IPS DF 4.7 (cell line): ENCODE results near the gene SERTAD3.
"Not testable (repeated sequence)": the region's sequence is repeated elsewhere in the genome, so short reads cannot be mapped to it uniquely, and the experiment has no call there.

Experiments used
- DNase-seq: peaks from one replicate; pipeline ENCODE4 v3.0.0-alpha.2; 2013; ENCODE audit warnings: low spot score; ENCODE audit errors: extremely low read depth

SERTAD3 gene

DNA sequence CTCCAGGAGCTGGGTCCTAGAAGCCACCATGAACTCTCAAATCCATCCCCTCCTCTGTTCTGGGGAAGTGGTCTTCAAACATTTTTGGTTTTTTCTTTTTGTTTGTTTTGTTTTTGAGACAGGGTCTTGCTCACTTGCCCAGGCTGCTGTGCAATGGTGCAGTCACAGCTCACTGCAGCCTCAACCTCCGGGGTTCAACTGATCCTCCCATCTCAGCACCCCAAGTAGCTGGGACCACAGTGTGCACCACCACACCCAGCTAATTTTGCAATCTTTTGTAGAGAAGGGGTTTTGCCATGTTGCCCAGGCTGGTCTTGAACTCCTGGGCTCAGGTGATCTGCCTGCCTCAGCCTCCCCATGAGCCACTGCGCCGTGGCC is 14.5 kb upstream of the SERTAD3 start:
- DNase-seq = no peak

DNA sequence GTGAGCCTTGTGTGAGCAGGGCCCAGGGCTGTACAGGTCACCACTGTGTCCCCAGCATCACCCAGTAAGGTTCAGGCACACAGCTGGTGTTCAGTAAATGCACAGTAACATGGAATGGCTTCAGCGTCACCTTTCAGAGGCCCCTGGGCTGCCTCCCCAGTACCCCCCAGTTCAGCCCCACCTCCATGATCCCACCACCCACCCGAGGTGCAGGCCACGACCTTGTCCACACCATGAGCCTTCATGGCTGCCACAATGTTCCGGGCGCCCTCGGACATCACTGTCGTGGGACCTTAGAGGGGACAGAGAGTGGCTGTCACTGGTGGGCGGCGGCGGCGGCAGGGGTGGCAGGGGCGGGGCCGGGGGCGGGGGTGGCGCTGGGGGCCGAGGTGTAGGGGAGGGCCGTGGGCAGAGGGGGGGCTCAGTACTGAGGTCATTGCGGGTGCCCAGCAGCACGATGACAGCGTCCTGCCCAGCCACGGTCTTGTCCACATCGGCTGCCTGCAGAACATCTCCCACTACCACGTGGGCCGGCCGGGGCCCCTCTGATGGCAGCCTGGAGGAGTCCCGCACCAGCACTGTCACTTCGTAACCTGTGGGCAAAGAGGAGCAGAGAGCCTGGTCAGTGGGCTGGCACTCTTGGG is 13.9 kb upstream of the SERTAD3 start:
- no peak for DNase-seq

DNA sequence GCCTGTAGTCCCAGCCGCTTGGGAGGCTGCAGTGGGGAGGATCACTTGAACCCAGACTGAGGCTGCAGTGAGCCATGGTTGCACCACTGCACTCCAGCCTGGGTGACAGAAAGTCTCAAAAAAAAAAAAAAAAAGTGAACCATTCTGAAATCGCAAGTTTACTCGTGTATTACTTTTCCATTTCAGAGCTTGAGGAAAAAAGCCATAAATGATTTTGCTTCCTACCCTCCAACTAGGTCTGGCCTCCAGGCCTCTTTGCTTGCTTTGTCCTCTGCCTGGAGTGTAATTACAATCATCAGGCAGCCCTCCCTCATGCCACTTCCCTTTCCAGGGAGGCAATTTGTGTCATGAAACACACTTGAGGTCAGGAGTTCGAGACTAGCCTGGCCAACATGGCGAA is 12.9 kb upstream of the SERTAD3 start:
- DNase-seq = no peak

DNA sequence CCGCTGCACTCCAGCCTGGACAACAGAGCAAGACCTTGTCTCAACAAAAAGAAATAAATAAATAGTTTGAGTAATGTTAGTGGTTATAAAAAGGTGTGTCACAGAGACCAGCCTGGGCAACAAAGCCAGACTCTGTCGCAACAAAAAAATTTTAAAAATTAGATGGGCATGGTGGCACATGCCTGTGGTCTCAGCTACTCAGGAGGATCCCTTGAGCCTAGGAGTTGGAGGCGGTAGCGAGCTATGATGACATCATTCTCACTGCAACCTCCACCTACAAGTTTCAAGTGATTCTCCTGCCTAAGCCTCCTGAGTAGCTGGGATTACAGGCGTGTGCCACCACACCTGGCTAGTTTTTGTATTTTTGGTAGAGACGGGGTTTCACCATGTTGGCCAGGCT is 9.8 kb upstream of the SERTAD3 start:
- not testable (repeated sequence) for DNase-seq

DNA sequence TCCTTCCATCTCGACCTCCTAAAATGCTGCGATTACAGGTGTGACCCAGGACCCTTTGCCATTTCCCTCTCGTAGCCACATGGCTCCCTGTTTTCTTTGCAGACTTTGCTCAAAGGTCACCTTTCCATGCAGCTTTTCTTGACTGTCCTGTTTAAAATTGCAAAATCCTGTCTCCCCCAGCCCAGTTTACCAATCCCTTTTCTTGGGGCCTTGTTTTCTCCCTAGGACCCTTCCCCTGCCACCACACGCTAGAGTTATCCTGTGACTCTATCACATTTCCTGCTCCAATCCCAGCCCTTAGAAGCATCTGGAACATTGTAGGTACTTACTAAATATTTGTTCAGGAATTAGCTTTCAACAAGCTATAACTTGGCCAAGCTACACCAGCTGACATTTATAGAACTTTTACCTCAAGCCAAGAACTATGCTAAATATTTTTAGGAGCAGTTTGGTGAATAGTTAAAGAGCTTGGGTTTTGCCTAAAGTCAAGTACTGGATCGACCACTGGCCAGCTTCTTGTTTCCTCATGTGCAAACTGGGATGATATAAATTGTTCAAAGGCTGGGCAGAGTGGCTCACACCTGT is 9.1 kb upstream of the SERTAD3 start:
- DNase-seq = no peak

DNA sequence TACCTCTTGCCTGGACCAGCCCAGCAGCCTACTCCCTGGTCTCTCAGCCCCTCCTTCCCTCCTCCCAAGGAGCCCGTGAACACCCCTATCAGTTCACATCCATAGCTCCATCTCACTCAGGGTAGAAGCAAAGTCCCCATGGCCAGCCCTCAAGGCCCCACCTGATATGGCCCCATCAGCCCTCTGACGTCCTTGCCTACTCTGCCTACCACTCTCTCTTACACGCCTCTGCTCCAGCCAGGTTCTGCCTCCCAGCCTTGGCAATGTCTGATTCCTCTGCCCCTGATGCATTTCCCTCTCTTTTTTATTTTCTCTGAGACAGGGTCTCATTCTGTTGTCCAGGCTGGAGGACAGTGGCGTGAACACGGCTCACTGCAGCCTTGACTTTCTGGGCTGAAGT is 7.9 kb upstream of the SERTAD3 start:
- no peak for DNase-seq

DNA sequence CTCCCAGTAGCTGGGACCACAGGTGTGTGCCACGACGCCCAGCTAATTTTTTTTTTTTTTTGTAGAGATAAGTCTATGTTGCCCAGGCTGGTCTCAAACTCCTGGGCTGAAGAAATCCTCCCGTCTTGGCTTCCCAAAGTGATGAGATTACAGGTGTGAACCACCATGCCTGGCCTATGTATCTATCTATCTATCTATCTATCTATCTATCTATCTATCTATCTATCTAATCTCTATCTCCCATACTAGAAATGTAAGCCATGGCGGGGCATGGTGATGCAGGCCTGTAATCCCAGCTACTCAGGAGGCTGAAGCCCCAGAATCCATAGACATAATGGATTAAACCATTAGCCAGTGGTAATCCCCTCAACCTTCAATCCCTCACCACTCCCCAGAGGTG is 6.5 kb upstream of the SERTAD3 start:
- no peak for DNase-seq

DNA sequence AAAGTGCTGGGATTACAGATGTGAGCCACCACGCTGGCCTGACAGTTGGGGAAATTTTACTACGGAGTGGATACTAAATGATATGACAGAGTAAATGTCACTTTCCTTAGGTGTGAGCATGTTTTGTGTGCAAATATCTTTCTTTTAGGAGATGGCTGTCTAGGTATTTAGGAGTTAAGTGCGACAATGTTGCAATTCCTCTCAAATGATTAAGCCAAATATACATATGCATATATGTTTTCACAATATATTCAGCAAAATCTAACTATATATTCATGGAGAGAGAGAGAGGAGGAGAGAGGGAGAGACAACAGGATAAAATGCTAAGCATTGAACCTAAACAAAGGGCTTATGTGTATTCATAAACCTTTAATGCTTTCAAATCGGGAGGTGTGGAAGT is 5.4 kb upstream of the SERTAD3 start:
- DNase-seq = no peak

DNA sequence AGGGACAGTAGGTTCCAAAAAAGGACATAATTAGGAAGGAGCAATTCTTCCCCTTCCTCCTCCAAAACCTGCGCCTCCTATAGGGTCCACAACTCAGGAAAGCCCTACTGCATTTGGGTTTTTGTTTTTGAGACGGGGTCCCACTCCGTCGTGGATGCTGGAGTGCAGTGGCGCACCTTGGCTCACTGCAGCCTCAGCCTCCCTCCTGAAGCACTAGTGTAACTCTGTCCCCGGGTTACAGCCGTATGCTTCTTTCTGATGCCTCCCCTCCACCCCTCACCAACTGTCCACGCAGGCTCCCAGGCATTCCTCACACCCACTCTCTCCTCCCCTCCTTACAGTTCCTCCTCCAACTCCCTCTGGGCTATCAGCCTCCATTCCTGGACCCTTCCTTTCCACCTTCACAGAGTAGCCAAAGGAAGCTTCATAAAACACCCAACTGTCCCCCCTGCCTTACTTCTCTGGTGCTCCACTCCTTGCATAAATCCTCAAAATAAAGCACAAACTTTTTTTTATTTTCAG is 2.2 kb upstream of the SERTAD3 start:
- DNase-seq = no peak

DNA sequence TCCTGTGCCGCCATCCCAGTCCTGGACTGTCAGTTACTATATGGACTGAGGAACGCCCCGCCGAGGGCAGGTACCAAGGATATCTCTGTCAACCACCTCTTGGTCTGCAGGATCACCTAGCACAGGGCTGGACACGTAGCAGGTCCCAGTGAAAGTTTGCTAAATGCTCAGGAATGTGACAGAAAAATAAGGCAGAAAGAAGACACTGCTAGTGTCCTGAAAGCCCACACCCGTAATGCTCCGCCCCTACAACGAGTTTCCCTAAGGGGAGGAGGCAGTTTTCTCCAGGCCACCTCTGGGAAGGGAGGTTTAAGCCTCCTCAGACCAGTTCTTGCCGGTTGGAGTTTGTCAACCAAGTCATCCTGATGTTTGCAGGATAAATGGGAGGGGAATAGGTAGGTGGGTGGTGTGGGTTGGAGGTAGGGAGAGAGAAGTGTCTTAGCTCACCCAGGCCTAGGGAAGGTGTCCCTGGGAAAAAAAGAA is 1.7 kb upstream of the SERTAD3 start:
- no peak for DNase-seq

DNA sequence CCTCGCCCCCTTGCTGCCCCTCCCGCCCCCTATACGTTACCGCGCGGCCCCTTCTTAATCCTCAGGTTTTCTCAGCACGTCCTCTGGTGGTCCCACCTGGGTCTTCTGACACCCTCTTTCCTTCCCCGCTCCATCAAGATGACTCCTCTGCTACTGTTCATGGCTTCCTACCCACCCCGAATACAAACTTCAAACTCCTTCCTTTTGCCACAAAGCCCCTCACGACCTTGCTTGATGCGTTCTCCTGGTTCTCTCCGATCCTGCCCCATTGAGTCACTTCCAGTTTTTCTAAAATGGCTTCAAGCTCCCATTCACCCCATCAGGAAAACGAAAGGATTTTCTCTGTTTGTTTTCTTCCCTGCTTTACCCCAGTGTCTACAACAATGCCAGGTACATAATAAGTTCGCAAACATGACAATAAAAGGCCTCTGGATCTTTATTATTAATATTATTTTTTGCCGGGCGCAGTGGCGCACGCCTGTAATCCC is 734 bp upstream of the SERTAD3 start:
- DNase-seq = no peak

DNA sequence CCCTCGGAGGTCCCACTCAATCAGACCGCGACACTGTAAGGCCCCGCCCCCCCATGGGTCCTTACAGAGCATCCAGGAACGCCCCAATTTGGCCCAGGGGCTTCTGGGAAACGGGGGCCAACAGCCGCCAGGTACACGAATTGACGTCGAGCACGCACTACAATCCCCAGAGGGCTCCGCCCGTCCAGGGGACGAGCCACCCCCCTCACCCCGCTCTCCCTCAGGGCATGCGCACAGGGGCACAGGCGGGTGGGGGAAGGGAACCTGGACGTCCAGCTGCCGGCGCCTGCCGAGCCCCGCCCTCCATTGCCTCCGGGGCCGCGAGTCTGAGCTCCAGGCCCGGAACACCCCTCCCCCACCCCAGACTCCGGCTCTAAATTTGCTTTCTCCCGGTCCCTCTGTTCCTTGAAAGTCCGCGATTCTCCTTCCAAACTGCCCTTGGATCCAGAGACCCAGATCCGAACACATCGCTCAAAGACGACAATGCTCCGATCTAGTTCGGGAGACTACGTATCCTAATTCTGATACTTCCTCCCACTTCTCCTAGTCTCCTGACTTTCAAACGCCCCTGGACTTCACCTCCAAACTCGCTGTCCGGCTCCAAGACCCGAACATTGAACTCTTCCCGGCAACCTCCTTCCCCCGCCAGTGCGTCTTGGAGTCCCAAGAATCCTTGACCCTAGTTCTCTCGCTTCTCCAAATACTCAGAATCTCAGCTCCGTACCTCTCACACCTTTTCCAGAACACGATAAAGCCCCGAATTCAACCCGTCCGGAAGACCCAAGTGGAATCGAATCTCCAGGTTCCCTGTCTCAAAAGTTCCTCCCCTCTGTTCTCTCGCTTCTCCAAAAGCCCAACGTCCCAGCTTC is 770 bp downstream of the SERTAD3 start:
- peak; percentile 95 for DNase-seq

DNA sequence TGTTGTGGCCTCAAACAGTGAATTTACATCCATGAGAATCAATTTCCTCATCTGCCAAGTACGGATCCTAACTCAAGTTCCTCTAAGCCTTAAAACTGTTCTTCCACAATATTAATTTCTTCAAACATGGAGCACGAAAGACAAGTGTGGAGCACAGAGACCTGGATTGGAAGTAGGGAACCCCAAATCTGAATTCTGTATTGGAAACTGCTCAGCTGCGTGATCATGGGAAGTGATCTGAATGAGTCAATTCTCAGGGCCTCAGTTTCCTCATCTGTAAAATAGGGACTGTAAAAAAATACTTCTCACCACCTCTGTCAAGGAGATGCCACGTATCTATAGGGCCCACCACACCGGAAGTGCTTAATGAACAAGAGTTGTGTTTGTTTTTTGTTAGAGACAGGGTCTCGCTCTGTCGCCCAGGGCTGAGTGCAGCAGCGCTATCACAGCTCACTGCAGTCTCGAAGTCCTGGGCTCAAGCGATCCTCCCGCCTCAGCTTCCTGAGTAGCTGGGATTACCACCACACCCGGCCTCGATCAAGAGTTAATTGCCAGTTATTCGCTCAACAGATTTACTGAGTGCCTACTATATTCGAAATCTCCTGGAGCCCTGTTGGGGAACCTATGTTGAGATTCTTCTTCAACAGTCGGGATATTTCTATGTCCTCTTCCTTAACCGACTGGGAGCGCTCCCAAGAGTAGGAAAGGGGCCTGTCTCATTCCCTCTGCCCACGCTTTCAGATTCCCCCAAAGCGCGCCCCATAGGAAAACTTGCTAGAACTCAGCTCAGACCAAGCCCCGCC is 1.6 kb downstream of the SERTAD3 start:
- DNase-seq = no peak

DNA sequence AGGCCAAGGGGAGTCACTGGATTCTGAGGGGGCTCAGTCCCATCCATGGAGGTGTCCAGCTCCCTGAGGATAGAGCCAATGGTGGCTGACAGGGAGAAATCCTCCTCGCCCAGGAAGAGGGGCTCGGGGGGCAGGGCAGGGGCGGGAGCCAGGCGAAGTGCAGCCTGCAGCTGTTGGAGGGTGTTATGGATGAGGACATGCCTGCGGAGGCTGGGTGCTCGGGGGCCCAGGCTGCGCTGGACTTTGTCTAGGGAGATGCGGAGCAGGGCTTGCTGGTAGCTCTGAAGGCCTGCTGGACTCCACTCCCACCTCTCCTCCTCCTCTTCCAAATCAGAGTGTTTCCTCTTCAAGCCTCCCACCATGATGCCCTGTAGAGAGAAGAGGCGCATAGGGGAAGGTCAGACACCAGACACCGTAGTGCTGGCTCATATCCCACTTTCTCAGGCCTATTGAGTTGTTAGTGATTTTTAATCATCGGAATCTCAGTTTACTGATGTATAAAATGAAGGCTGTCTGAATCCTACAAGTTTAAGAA is 2.3 kb downstream of the SERTAD3 start:
- DNase-seq = no peak

DNA sequence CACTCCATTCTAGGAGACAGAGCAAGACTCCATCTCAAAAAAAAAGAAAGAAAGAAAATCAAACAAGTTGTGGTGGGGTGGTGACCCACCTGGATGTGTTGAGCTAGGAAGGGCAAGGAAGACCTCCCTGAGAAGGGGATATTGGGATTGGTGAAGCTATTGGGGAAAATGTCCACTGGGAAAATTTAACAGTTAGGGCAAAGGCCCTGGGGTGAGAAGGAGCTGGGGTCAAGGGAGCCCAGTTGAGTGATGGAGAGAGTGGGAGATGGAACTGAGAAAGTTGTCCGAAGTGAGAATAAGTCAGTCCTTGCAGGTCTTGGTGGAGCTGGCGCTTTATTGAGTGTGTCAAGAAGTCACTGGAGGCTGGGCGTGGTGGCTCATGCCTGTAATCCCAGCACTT is 5.9 kb downstream of the SERTAD3 start:
- no peak for DNase-seq

DNA sequence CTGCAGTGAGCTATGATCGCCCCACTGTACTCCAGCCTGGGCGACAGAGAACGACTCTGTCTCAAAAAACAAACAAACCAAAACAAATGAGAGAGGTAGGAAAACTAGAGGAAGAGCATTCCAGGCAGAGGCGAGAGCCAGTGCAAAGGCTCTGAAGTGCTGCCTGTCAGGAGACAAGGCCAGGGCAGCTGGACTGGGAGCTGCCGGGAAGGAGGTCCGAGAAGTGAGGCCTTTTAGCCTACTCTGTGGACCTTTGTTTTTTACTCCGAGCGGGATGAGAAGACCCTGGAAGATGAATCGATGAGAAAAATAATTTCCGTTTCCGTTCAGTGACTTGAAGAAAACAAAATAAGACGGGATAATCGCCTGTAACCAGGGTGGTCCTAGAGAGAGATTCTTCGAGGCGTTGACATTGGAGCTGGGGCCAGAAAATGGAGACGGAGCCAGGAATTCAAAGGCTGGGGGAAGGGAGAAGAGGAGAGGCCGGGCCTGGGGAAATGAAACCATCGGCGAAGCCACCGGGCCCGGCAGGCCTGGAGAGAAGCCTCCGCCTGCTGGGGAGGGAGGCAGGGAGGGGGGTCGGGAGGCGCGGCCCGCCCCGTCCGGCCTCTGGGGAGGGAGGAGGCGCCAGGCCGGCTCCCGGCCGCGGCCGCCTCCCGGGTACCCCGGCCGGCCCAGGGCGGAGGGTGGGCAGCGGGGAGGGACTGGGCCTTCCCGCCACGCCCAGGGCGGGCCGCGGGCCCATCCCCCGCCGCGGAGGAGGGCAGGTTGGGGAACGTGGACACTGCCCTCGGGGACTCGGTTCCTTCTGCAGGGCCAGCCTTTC is 10.5 kb downstream of the SERTAD3 start:
- DNase-seq = no peak

DNA sequence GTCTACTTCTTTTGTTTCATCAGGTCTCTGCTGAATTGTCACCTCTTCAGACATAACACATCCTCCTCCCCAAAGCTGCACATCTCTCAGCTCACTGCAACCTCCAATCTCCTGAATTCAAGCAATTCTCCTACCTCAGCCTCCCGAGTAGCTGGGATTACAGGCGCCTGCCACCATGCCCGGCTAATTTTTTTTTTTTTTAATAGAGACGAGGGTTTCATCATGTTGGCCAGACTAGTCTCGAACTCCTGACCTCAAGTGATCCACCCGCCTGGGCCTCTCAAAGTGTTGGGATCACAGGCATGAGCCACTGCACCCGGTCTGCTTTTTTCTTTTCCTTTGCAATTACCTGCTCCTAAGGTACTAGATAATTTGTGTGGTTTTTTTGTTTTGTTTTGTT is 11.4 kb downstream of the SERTAD3 start:
- not testable (repeated sequence) for DNase-seq

DNA sequence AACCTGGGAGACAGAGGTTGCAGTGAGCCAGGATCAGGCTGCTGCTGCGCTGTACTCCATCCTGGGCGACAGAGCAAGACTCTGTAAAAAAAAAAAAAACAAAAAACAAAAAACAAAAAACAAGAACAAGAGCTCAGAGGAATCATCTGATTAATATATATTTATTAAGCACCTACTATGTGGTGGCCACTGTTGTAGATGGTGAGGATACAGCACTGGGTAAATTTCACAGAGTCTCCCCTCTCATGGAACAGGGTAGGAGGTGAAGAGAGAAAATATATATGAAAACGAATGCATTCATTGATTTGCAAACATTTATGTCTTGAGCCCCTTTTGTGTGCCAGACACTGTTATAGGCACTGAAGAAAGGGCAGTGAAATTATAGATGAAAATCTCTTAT is 12.4 kb downstream of the SERTAD3 start:
- DNase-seq = no peak

DNA sequence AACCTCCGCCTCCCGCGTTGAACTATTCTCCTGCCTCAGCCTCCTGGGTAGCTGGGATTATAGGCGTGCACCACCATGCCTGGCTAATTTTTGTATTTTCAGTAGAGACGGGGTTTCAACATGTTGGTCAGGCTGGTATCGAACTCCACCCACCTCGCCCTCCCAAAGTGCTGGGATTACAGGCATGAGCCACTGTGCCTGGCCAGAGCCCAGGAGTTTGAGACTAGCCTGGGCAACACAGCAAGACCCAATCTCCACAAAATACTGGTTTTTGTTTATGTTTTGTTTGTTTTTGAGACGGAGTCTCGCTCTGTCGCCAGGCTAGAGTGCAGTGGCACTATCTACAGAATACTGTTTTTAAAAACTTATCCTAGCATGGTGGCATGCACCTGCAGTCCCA is 13.9 kb downstream of the SERTAD3 start:
- DNase-seq = not testable (repeated sequence)

DNA sequence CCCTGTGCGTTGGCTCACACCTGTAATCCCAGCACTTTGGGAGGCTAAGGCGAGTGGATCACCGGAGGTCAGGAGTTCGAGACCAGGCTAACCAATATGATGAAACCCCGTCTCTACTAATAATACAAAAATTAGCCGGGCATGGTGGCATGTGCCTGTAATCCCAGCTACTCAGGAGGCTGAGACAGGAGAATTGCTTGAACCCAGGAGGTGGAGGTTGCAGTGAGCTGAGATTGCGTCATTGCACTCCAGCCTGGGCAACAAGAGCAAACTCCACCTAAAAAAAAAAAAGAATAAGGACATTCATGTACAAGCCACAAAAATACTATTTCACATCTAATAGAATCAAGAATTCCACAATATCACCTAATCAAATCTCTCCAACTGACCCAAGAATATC is 15.9 kb downstream of the SERTAD3 start:
- DNase-seq = not testable (repeated sequence)
